ENCODE results near the gene PDE4D.

DNA sequence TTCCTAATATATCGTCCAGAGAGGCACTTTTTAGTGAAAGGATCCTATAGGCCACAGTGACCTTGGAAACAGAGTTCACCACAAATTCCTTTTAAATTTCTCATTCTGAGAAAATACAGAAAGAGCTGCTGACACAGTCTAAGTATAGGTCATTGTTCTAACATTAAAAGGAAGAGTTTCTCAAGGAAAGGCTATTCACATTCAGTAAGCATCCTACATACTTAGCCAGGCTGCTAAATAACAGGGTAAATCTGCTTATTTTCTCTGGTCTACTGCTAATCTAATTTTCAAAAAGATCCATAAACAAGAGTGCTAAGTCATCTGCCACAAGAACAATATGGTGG lies 313.7 kb downstream of the PDE4D start:
- TF ChIP-seq CTCF (IDR thresholded peaks at IDR 0.05), result no peak
- TF ChIP-seq POLR2A (IDR thresholded peaks at IDR 0.05), result no peak

Measured in heart left ventricle (tissue), 13 donors.